GM19452 (cell line): ENCODE results near the gene NARS2.
"Not testable (repeated sequence)": the region's sequence is repeated elsewhere in the genome, so short reads cannot be mapped to it uniquely, and the experiment has no call there.

ENCODE experiments used
- ATAC-seq: cut with Tn5 transposase; IDR thresholded peaks from one replicate; pipeline ENCODE4 v1.9.1; 2021; ENCODE audit not compliant: unreplicated experiment

NARS2 gene

GRCh38 chr11:78576549-78577097, 2.0 kb upstream of the NARS2 start:
- no peak for ATAC-seq

GRCh38 chr11:78575478-78575877, 814 bp upstream of the NARS2 start:
- no peak for ATAC-seq

GRCh38 chr11:78573681-78574080, 983 bp downstream of the NARS2 start:
- no peak for ATAC-seq

GRCh38 chr11:78573271-78573670, 1.4 kb downstream of the NARS2 start:
- no peak for ATAC-seq

- no peak for ATAC-seq
These were observed 2.3 kb downstream of the NARS2 start for GRCh38 chr11:78572394-78572793.

GRCh38 chr11:78570031-78570430, 4.6 kb downstream of the NARS2 start:
- no peak for ATAC-seq

- no peak for ATAC-seq
These were observed 7.5 kb downstream of the NARS2 start for GRCh38 chr11:78567209-78567608.

- peak; percentile 51 for ATAC-seq
These were observed 9.9 kb downstream of the NARS2 start for GRCh38 chr11:78564490-78565467.

- ATAC-seq: not testable (repeated sequence)
These were observed 10.6 kb downstream of the NARS2 start for GRCh38 chr11:78564037-78564436.

- not testable (repeated sequence) for ATAC-seq
These were observed 11.6 kb downstream of the NARS2 start for GRCh38 chr11:78563090-78563489.

- no peak for ATAC-seq
These were observed 12.3 kb downstream of the NARS2 start for GRCh38 chr11:78562398-78562797.

GRCh38 chr11:78560826-78561484, 13.7 kb downstream of the NARS2 start:
- ATAC-seq: no peak

- ATAC-seq: no peak
These were observed 14.5 kb downstream of the NARS2 start for GRCh38 chr11:78560153-78560552.

- ATAC-seq: no peak
These were observed 17.4 kb downstream of the NARS2 start for GRCh38 chr11:78557236-78557635.

GRCh38 chr11:78555592-78555991, 19.1 kb downstream of the NARS2 start:
- ATAC-seq: no peak

- no peak for ATAC-seq
These were observed 21.8 kb downstream of the NARS2 start for GRCh38 chr11:78552881-78553280.

- ATAC-seq: not testable (repeated sequence)
These were observed 22.5 kb downstream of the NARS2 start for GRCh38 chr11:78552139-78552538.

GRCh38 chr11:78551066-78551465, 23.6 kb downstream of the NARS2 start:
- no peak for ATAC-seq

- ATAC-seq: no peak
These were observed 24.8 kb downstream of the NARS2 start for GRCh38 chr11:78549624-78550409.

GRCh38 chr11:78548911-78549590, 25.6 kb downstream of the NARS2 start:
- no peak for ATAC-seq
